Liver (tissue), 9 donors: ENCODE measurements around the gene MOB4. TPM values are rescaled to one million over a fixed set of nuclear protein-coding genes. Genes with fewer than 3 reads are reported as not detected.

Experiments used
- DNase-seq: peaks from one replicate; pipeline ENCODE4 v3.0.0-alpha.2; 2017; ENCODE audit warnings: low spot score
- H3K27ac ChIP-seq, 2 donors: one replicate each; pipeline ENCODE4 v1.7.0; 2013; ENCODE audit warnings: inconsistent platforms in 2 of 2, low read length in 2 of 2, control low read depth in 1 of 2, low read depth in 1 of 2, mild to moderate bottlenecking in 1 of 2
- H3K27me3 ChIP-seq, 4 donors: one replicate each; pipeline versions ENCODE4 v1.6.1 to v1.7.0; 2013; ENCODE audit warnings: low read length in 3 of 4, inconsistent platforms in 1 of 4, mild to moderate bottlenecking in 1 of 4, moderate library complexity in 1 of 4; ENCODE audit not compliant: control insufficient read depth in 4 of 4, insufficient read depth in 4 of 4
- H3K36me3 ChIP-seq, 4 donors: one replicate each; pipeline versions ENCODE4 v1.6.1 to v1.7.0; 2013; ENCODE audit warnings: low read length in 3 of 4, mild to moderate bottlenecking in 3 of 4, low read depth in 1 of 4, moderate library complexity in 1 of 4; ENCODE audit not compliant: control insufficient read depth in 4 of 4, insufficient read depth in 3 of 4
- H3K4me1 ChIP-seq, 4 donors: one replicate each; pipeline versions ENCODE4 v1.6.1 to v1.7.0; 2013; ENCODE audit warnings: low read length in 3 of 4, mild to moderate bottlenecking in 3 of 4, moderate library complexity in 1 of 4; ENCODE audit not compliant: control insufficient read depth in 4 of 4, insufficient read depth in 4 of 4
- H3K4me3 ChIP-seq, 3 donors: one replicate each; pipeline versions ENCODE4 v1.6.1 to v1.7.0; 2013; ENCODE audit warnings: low read length in 3 of 3, control low read depth in 1 of 3, low read depth in 1 of 3, mild to moderate bottlenecking in 1 of 3
- H3K9ac ChIP-seq, 2 donors: one replicate each; pipeline ENCODE4 v1.7.0; 2013; ENCODE audit warnings: low read length in 2 of 2, mild to moderate bottlenecking in 2 of 2, moderate library complexity in 2 of 2, control low read depth in 1 of 2, low read depth in 1 of 2
- H3K9me3 ChIP-seq, 4 donors: one replicate each; pipeline versions ENCODE4 v1.6.1 to v1.7.0; 2013; ENCODE audit warnings: low read length in 3 of 4; ENCODE audit not compliant: control insufficient read depth in 4 of 4
- CTCF ChIP-seq: fragments of 150-350 bp; IDR thresholded peaks from 2 replicates; pipeline ENCODE4 v1.5.1; 2017; ENCODE audit warnings: improper control_type of control experiment, low read depth, low read length; ENCODE audit not compliant: missing input control
- EGR1 ChIP-seq, 2 donors: IDR thresholded peaks; 2 replicates each; pipeline ENCODE4 v1.6.1; 2016 to 2018; ENCODE audit warnings: antibody characterized with exemption in 2 of 2, low read depth in 2 of 2
- FOXA1 ChIP-seq: IDR thresholded peaks from 2 replicates; pipeline ENCODE4 v1.6.1; 2016; ENCODE audit warnings: antibody characterized with exemption
- FOXA2 ChIP-seq: IDR thresholded peaks from 2 replicates; pipeline ENCODE4 v1.6.1; 2016; ENCODE audit warnings: antibody characterized with exemption
- GABPA ChIP-seq, 2 donors: IDR thresholded peaks in 1 of 2; conservative IDR thresholded peaks in 1 of 2; 2 replicates each; pipeline ENCODE4 v1.6.1; 2016; ENCODE audit warnings: antibody characterized with exemption in 2 of 2, mild to moderate bottlenecking in 1 of 2, moderate library complexity in 1 of 2
- HNF4A ChIP-seq, 2 donors: conservative IDR thresholded peaks; 2 replicates each; pipeline ENCODE4 v1.6.1; 2016; ENCODE audit warnings: antibody characterized with exemption in 2 of 2, mild to moderate bottlenecking in 2 of 2
- HNF4G ChIP-seq: IDR thresholded peaks from 2 replicates; pipeline ENCODE4 v1.6.1; 2016; ENCODE audit warnings: antibody characterized with exemption
- JUND ChIP-seq, 2 donors: IDR thresholded peaks; 2 replicates each; pipeline ENCODE4 v1.6.1; 2016; ENCODE audit warnings: antibody characterized with exemption in 2 of 2
- MAX ChIP-seq: IDR thresholded peaks from 2 replicates; pipeline ENCODE4 v1.6.1; 2016; ENCODE audit warnings: antibody characterized with exemption
- NR2F2 ChIP-seq: IDR thresholded peaks from 2 replicates; pipeline ENCODE4 v1.6.1; 2016; ENCODE audit warnings: antibody characterized with exemption
- RAD21 ChIP-seq, 2 donors: IDR thresholded peaks; 2 replicates each; pipeline ENCODE4 v1.6.1; 2016; ENCODE audit warnings: antibody characterized with exemption in 2 of 2, mild to moderate bottlenecking in 2 of 2
- RXRA ChIP-seq, 2 donors: IDR thresholded peaks; 2 replicates each; pipeline ENCODE4 v1.6.1; 2017 to 2018; ENCODE audit warnings: antibody characterized with exemption in 2 of 2, mild to moderate bottlenecking in 1 of 2
- SP1 ChIP-seq: IDR thresholded peaks from 2 replicates; pipeline ENCODE4 v1.6.1; 2018; ENCODE audit warnings: antibody characterized with exemption, mild to moderate bottlenecking
- TAF1 ChIP-seq: conservative IDR thresholded peaks from 2 replicates; pipeline ENCODE4 v1.6.1; 2016; ENCODE audit warnings: antibody characterized with exemption, mild to moderate bottlenecking
- YY1 ChIP-seq: IDR thresholded peaks from 2 replicates; pipeline ENCODE4 v1.6.1; 2016; ENCODE audit warnings: antibody characterized with exemption, mild to moderate bottlenecking
- ZBTB33 ChIP-seq: IDR thresholded peaks from 2 replicates; pipeline ENCODE4 v1.6.1; 2016; ENCODE audit warnings: antibody characterized with exemption
- WGBS: extraction: QIAGEN DNeasy Blood & Tissue Kit; methylation state at CpG from one replicate; pipeline ENCODE4 v1.1.7; 2013; 5-methylcytosine and 5-hydroxymethylcytosine counted together
- polyA plus RNA-seq, 2 donors: library from polyadenylated mRNA; stranded (reverse) in 1 of 2; unstranded in 1 of 2; fragments of 200-250 nt in 1 of 2; fragments of >200 nt in 1 of 2; fragmentation: Nextera tagmentation in 1 of 2; extraction: Ambion mirVana in 1 of 2; gene quantifications; one replicate each; pipeline versions ENCODE4 v1.2.1 to v1.2.3, GENCODE V29; 2013 to 2015
- total RNA-seq, 2 donors: library from RNA; depleted of rRNA; stranded (reverse); fragments of >200 nt; gene quantifications; one replicate each; pipeline ENCODE4 v1.2.3, GENCODE V29; 2014
- TF ChIP-seq, protein P1 (sequence below): IDR thresholded peaks from 2 replicates; pipeline ENCODE4 v1.6.1; 2016; ENCODE audit warnings: antibody characterized with exemption
- TF ChIP-seq, protein P2 (sequence below): IDR thresholded peaks from 2 replicates; pipeline ENCODE4 v1.6.1; 2016; ENCODE audit warnings: antibody characterized with exemption, mild to moderate bottlenecking
- donor health status: healthy.
- donor health status: healthy.
- donor health status: healthy.
- donor health status: healthy.
- donor health status: healthy.

The MOB4 gene
- total and polyA plus RNA-seq, 4 donors: 7.6 to 17.5 (median 12.5) TPM

DNA sequence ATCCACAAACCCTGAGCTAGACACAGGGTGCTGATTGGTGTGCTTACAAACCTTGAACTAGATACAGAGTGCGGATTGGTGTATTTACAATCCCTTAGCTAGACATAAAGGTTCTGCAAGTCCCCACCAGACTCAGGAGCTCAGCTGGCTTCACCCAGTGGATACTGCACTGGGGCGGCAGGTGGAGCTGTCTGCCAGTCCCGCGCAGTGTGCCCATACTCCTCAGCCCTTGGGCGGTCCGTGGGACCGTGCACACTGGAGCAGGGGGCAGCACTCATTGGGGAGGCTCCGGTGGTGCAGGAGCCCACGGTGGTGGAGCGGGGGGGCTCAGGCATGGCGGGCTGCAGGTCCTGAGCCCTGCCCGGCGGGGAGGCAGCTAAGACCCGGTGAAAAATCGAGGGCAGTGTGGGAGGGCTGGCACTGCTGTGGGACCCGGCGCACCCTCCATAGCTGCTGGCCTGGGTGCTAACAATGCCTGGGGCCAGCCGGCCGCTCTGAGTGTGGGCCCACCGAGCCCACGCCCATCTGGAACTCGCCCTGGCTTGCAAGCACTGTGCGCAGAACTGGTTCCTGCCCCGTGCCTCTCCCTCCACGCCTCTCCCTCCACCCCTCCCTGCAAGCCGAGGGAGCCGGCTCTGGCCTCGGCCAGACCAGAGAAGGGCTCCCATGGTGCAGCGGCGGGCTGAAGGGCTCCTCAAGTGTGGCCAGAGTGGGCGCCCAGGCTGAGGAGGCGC, 75.6 kb downstream of the MOB4 start:
- no peaks in the 10 kb centered on the region for H3K4me1 ChIP-seq
- WGBS: 95% methylated on average over 32 of the region's 32 CpGs
- DNase-seq: no peak
- H3K36me3 ChIP-seq: no peaks in the 10 kb centered on the region
- TF ChIP-seq TAF1 (no peak), CTCF (no peak), EGR1 (IDR thresholded peaks at IDR 0.05; ENCODE audit: low read depth in 2 of 2) (no peak), FOXA1 (no peak), ZBTB33 (no peak), SP1 (no peak), RAD21 (IDR thresholded peaks at IDR 0.05) (no peak), HNF4A (conservative IDR thresholded peaks at IDR 0.05) (no peak), NR2F2 (no peak), YY1 (no peak), RXRA (IDR thresholded peaks at IDR 0.05) (no peak), HNF4G (no peak), FOXA2 (no peak), MAX (no peak), GABPA (IDR thresholded peaks at IDR 0.05 in 1 of 2, conservative IDR thresholded peaks at IDR 0.05 in 1 of 2) (no peak), JUND (IDR thresholded peaks at IDR 0.05) (no peak)
- TF ChIP-seq, protein P1, sequence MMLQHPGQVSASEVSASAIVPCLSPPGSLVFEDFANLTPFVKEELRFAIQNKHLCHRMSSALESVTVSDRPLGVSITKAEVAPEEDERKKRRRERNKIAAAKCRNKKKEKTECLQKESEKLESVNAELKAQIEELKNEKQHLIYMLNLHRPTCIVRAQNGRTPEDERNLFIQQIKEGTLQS: no peak
- TF ChIP-seq, protein P2, sequence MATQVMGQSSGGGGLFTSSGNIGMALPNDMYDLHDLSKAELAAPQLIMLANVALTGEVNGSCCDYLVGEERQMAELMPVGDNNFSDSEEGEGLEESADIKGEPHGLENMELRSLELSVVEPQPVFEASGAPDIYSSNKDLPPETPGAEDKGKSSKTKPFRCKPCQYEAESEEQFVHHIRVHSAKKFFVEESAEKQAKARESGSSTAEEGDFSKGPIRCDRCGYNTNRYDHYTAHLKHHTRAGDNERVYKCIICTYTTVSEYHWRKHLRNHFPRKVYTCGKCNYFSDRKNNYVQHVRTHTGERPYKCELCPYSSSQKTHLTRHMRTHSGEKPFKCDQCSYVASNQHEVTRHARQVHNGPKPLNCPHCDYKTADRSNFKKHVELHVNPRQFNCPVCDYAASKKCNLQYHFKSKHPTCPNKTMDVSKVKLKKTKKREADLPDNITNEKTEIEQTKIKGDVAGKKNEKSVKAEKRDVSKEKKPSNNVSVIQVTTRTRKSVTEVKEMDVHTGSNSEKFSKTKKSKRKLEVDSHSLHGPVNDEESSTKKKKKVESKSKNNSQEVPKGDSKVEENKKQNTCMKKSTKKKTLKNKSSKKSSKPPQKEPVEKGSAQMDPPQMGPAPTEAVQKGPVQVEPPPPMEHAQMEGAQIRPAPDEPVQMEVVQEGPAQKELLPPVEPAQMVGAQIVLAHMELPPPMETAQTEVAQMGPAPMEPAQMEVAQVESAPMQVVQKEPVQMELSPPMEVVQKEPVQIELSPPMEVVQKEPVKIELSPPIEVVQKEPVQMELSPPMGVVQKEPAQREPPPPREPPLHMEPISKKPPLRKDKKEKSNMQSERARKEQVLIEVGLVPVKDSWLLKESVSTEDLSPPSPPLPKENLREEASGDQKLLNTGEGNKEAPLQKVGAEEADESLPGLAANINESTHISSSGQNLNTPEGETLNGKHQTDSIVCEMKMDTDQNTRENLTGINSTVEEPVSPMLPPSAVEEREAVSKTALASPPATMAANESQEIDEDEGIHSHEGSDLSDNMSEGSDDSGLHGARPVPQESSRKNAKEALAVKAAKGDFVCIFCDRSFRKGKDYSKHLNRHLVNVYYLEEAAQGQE: no peak
- H3K27ac ChIP-seq: no peak overlapping the region
- no peak overlapping the region for H3K9ac ChIP-seq
- no peak overlapping the region for H3K4me3 ChIP-seq
- no peaks in the 10 kb centered on the region for H3K9me3 ChIP-seq
- no peaks in the 10 kb centered on the region for H3K27me3 ChIP-seq
